Liver (tissue), 3 donors: Measurements from ENCODE around the gene CYP17A1.

Experiments
- CTCF ChIP-seq: fragments of 150-350 bp; IDR thresholded peaks from 2 replicates; pipeline ENCODE4 v1.5.1; 2017; ENCODE audit warnings: improper control_type of control experiment, low read depth, low read length; ENCODE audit not compliant: missing input control
- EGR1 ChIP-seq, 2 donors: IDR thresholded peaks; 2 replicates each; pipeline ENCODE4 v1.6.1; 2016 to 2018; ENCODE audit warnings: antibody characterized with exemption in 2 of 2, low read depth in 2 of 2
- FOXA1 ChIP-seq: IDR thresholded peaks from 2 replicates; pipeline ENCODE4 v1.6.1; 2016; ENCODE audit warnings: antibody characterized with exemption
- GABPA ChIP-seq, 2 donors: IDR thresholded peaks in 1 of 2; conservative IDR thresholded peaks in 1 of 2; 2 replicates each; pipeline ENCODE4 v1.6.1; 2016; ENCODE audit warnings: antibody characterized with exemption in 2 of 2, mild to moderate bottlenecking in 1 of 2, moderate library complexity in 1 of 2
- JUND ChIP-seq, 2 donors: IDR thresholded peaks; 2 replicates each; pipeline ENCODE4 v1.6.1; 2016; ENCODE audit warnings: antibody characterized with exemption in 2 of 2
- MAX ChIP-seq: IDR thresholded peaks from 2 replicates; pipeline ENCODE4 v1.6.1; 2016; ENCODE audit warnings: antibody characterized with exemption
- RAD21 ChIP-seq, 2 donors: IDR thresholded peaks; 2 replicates each; pipeline ENCODE4 v1.6.1; 2016; ENCODE audit warnings: antibody characterized with exemption in 2 of 2, mild to moderate bottlenecking in 2 of 2
- RXRA ChIP-seq, 2 donors: IDR thresholded peaks; 2 replicates each; pipeline ENCODE4 v1.6.1; 2017 to 2018; ENCODE audit warnings: antibody characterized with exemption in 2 of 2, mild to moderate bottlenecking in 1 of 2
- SP1 ChIP-seq: IDR thresholded peaks from 2 replicates; pipeline ENCODE4 v1.6.1; 2018; ENCODE audit warnings: antibody characterized with exemption, mild to moderate bottlenecking
- YY1 ChIP-seq: IDR thresholded peaks from 2 replicates; pipeline ENCODE4 v1.6.1; 2016; ENCODE audit warnings: antibody characterized with exemption, mild to moderate bottlenecking
- TF ChIP-seq, protein P1 (sequence below): IDR thresholded peaks from 2 replicates; pipeline ENCODE4 v1.6.1; 2016; ENCODE audit warnings: antibody characterized with exemption, mild to moderate bottlenecking
- TF ChIP-seq, protein P2 (sequence below): IDR thresholded peaks from 2 replicates; pipeline ENCODE4 v1.6.1; 2016; ENCODE audit warnings: antibody characterized with exemption
- donor health status: healthy.
- donor health status: healthy.

DNA sequence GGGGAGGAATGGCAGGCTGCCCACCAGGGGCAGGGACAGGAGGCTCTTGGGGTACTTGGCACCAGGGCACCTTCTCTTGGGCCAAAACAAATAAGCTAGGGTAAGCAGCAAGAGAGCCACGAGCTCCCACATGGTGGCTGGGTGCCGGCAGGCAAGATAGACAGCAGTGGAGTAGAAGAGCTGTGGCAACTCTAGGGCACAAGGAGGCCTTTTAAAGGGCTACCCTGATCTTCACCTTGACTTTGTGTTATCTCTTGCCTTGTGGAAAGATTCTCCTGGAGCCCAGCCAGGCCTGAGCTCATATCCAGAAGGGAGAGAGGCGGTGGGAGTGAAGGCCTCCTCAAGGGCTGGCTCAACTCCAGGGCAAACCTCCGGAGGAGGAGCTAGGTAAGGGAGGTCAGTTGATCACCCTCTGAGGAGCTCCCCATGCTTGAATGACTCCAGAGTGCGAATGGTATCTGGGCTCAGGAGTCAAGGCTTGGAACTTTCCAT lies at the start of gene CYP17A1:
- TF ChIP-seq CTCF (no peak), MAX (no peak), RAD21 (IDR thresholded peaks at IDR 0.05) (no peak), YY1 (no peak), GABPA (IDR thresholded peaks at IDR 0.05 in 1 of 2, conservative IDR thresholded peaks at IDR 0.05 in 1 of 2) (no peak), SP1 (peak; percentile 13), FOXA1 (no peak), JUND (IDR thresholded peaks at IDR 0.05) (no peak), EGR1 (IDR thresholded peaks at IDR 0.05; ENCODE audit: low read depth in 2 of 2) (no peak), RXRA (IDR thresholded peaks at IDR 0.05) (no peak)
- TF ChIP-seq, protein P1, sequence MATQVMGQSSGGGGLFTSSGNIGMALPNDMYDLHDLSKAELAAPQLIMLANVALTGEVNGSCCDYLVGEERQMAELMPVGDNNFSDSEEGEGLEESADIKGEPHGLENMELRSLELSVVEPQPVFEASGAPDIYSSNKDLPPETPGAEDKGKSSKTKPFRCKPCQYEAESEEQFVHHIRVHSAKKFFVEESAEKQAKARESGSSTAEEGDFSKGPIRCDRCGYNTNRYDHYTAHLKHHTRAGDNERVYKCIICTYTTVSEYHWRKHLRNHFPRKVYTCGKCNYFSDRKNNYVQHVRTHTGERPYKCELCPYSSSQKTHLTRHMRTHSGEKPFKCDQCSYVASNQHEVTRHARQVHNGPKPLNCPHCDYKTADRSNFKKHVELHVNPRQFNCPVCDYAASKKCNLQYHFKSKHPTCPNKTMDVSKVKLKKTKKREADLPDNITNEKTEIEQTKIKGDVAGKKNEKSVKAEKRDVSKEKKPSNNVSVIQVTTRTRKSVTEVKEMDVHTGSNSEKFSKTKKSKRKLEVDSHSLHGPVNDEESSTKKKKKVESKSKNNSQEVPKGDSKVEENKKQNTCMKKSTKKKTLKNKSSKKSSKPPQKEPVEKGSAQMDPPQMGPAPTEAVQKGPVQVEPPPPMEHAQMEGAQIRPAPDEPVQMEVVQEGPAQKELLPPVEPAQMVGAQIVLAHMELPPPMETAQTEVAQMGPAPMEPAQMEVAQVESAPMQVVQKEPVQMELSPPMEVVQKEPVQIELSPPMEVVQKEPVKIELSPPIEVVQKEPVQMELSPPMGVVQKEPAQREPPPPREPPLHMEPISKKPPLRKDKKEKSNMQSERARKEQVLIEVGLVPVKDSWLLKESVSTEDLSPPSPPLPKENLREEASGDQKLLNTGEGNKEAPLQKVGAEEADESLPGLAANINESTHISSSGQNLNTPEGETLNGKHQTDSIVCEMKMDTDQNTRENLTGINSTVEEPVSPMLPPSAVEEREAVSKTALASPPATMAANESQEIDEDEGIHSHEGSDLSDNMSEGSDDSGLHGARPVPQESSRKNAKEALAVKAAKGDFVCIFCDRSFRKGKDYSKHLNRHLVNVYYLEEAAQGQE: no peak
- TF ChIP-seq, protein P2, sequence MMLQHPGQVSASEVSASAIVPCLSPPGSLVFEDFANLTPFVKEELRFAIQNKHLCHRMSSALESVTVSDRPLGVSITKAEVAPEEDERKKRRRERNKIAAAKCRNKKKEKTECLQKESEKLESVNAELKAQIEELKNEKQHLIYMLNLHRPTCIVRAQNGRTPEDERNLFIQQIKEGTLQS: no peak
